Measurements from ENCODE around the gene MYOZ3. TPM values are rescaled to one million over a fixed set of nuclear protein-coding genes. Genes with fewer than 3 reads are reported as not detected.

Gene MYOZ3
- total and polyA plus RNA-seq, 2 of the 8 experiments (the other 6 are each of a cell fraction or from before 2014, with no cell fraction given): 9.6 to 19.1 TPM

GRCh38 chr5:150618588-150619281 lies 42.3 kb upstream of the MYOZ3 start (continued):
- no peak for TF ChIP-seq BRCA1 (IDR thresholded peaks at IDR 0.05; ENCODE audit: low read depth, low read length)
- TF ChIP-seq EZH2 (IDR thresholded peaks at IDR 0.05; ENCODE audit: low read depth, low read length, severe bottlenecking): no peak
- TF ChIP-seq FOSL1 (IDR thresholded peaks at IDR 0.05; ENCODE audit: insufficient read depth, low read depth, low read length): no peak
- TF ChIP-seq JUN (IDR thresholded peaks at IDR 0.05; ENCODE audit: low read depth, low read length): no peak
